ES-I3 (cell line): ENCODE data around the gene PHTF2.
"Not testable (repeated sequence)": the region's sequence is repeated elsewhere in the genome, so short reads cannot be mapped to it uniquely, and the experiment has no call there.

Experiments
- H3K36me3 ChIP-seq: 2 replicates; pipeline ENCODE4 v1.6.1; 2013; ENCODE audit warnings: mild to moderate bottlenecking, low read length, control low read depth, moderate library complexity; ENCODE audit not compliant: insufficient read depth
- H3K4me1 ChIP-seq: 2 replicates; pipeline ENCODE4 v1.6.1; 2013; ENCODE audit warnings: mild to moderate bottlenecking, control low read depth, low read length; ENCODE audit not compliant: insufficient read depth
- H3K9ac ChIP-seq: 2 replicates; pipeline ENCODE4 v1.6.1; 2013; ENCODE audit warnings: low read depth, mild to moderate bottlenecking, low read length, moderate library complexity
- H3K9me3 ChIP-seq: 2 replicates; pipeline ENCODE4 v1.6.1; 2013; ENCODE audit warnings: mild to moderate bottlenecking, low read length, moderate library complexity; ENCODE audit not compliant: control insufficient read depth, insufficient read depth

Gene PHTF2

GRCh38 chr7:77783111-77783510 lies 15.5 kb upstream of the PHTF2 start:
- no peak overlapping the region for H3K9ac ChIP-seq
- no peaks in the 10 kb centered on the region for H3K36me3 ChIP-seq
- H3K9me3 ChIP-seq, result no peaks in the 10 kb centered on the region; the same call in 1 of the 2 replicates
- no peaks in the 10 kb centered on the region for H3K4me1 ChIP-seq

DNA sequence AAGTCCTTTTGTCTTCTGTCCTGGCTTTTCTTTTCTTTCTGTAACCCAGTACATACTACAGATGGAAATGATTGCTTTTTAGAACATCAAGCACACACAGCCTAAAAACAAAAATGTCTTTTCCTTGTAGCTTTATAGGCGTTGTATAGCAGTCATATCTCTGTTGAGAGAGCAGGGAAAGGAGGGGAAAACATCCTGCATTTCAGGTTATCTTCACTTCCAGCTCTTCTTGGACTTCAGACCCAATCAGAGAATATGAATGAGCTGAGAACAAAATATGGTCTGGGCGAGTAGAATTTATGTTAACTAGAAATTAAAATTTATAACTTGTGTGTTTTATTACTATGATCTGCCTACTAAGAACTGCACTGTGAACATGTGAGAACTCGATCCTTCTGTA lies 15.0 kb upstream of the PHTF2 start:
- Histone ChIP-seq H3K9me3 (no peaks in the 10 kb centered on the region; the same call in 1 of the 2 replicates), H3K4me1 (no peaks in the 10 kb centered on the region), H3K9ac (no peak overlapping the region), H3K36me3 (no peaks in the 10 kb centered on the region)

- H3K36me3 ChIP-seq, H3K4me1 ChIP-seq, H3K9me3 ChIP-seq, H3K9ac ChIP-seq: not testable (repeated sequence)
These were observed 14.1 kb upstream of the PHTF2 start for GRCh38 chr7:77784426-77784825.

DNA sequence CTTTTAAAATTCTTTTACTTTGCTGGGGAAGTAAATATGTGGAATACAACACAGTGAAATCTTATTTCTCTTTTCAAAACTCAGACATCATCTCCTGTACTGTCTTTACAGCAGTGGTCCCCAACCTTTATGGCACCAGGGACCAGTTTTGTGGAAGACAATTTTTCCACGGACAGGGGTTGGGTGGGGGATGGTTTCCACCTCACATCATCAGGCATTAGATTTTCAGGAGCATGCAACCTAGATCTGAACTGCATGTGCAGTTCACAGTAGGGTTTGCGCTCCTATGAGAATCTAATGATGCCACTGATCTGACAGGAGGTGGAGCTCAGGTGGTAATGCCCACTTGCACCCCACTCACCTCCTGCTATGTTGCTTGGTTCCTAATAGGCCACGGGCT lies 12.6 kb upstream of the PHTF2 start:
- no peaks in the 10 kb centered on the region for H3K4me1 ChIP-seq
- H3K36me3 ChIP-seq, result no peaks in the 10 kb centered on the region
- H3K9me3 ChIP-seq, result no peaks in the 10 kb centered on the region; the same call in 1 of the 2 replicates
- no peak overlapping the region for H3K9ac ChIP-seq

GRCh38 chr7:77786741-77787140 lies 11.8 kb upstream of the PHTF2 start:
- Histone ChIP-seq H3K36me3 (no peaks in the 10 kb centered on the region), H3K9me3 (no peaks in the 10 kb centered on the region; the same call in 1 of the 2 replicates), H3K9ac (no peak overlapping the region), H3K4me1 (peaks cover 5% of the 10 kb centered on the region; the same call in 1 of the 2 replicates)

GRCh38 chr7:77788327-77788902 lies 10.2 kb upstream of the PHTF2 start:
- Histone ChIP-seq H3K9ac (no peak overlapping the region), H3K4me1 (peaks cover 7% of the 10 kb centered on the region; the same call in 1 of the 2 replicates), H3K36me3 (no peaks in the 10 kb centered on the region), H3K9me3 (no peaks in the 10 kb centered on the region; the same call in 1 of the 2 replicates)

- Histone ChIP-seq H3K9ac (no peak overlapping the region), H3K36me3 (peaks cover 2% of the 10 kb centered on the region; the same call in 1 of the 2 replicates), H3K4me1 (peaks cover 7% of the 10 kb centered on the region; the same call in 1 of the 2 replicates), H3K9me3 (no peaks in the 10 kb centered on the region; the same call in 1 of the 2 replicates)
These were observed 7.2 kb upstream of the PHTF2 start for GRCh38 chr7:77791336-77791735.

GRCh38 chr7:77791956-77792355 lies 6.6 kb upstream of the PHTF2 start:
- Histone ChIP-seq H3K36me3 (peaks cover 2% of the 10 kb centered on the region; the same call in 1 of the 2 replicates), H3K4me1 (peaks cover 7% of the 10 kb centered on the region; the same call in 1 of the 2 replicates), H3K9me3 (no peaks in the 10 kb centered on the region), H3K9ac (no peak overlapping the region)

GRCh38 chr7:77794000-77794399 lies 4.6 kb upstream of the PHTF2 start:
- Histone ChIP-seq H3K4me1 (peaks cover 13% of the 10 kb centered on the region), H3K36me3 (peaks cover 2% of the 10 kb centered on the region; the same call in 1 of the 2 replicates), H3K9ac (no peak overlapping the region), H3K9me3 (no peaks in the 10 kb centered on the region)

DNA sequence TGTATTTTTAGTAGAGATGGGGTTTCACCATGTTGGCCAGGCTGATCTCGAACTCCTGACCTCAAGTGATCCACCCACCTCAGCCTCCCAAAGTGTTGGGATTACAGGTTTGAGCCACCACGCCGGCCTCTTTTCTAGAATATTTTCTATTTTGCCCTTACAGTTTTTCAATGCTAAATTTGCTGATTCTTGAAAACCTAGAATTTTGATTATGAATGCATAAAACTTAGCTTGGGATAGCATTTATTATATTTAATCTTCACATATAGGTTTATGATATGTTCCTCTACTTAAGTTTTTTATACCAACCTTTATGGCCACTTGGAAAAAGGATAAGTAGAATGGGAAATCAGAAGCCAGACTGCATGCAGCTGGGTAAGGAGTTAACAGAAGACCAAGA lies 2.5 kb upstream of the PHTF2 start:
- Histone ChIP-seq H3K4me1 (peaks cover 17% of the 10 kb centered on the region), H3K9ac (no peak overlapping the region), H3K9me3 (no peaks in the 10 kb centered on the region), H3K36me3 (peaks cover 2% of the 10 kb centered on the region; the same call in 1 of the 2 replicates)

DNA sequence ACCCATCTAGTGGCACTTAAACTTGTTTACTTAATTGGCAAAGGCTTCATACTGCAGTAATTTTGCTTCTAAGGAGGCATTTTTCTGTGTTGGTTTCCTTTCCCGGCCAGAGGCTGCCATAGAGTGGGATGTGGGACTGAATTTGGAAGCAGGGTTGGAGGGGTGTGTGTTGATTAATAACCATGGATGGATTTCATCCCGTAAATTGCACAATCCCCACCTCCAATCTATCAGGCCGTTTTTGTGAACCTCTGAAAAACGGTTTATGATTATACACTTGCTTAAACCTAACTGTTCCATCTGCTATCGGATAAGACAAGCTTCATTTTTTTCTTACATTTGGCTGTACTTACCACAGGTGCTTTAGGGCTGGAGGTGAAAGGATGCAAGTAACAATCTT lies 1.6 kb upstream of the PHTF2 start:
- H3K9me3 ChIP-seq, result no peaks in the 10 kb centered on the region
- H3K9ac ChIP-seq, result peak overlapping the region; percentile 92
- H3K4me1 ChIP-seq, result peaks cover 10% of the 10 kb centered on the region
- peaks cover 2% of the 10 kb centered on the region; the same call in 1 of the 2 replicates for H3K36me3 ChIP-seq

- Histone ChIP-seq H3K9ac (peak overlapping the region; percentile 92), H3K4me1 (peaks cover 10% of the 10 kb centered on the region), H3K36me3 (peaks cover 2% of the 10 kb centered on the region; the same call in 1 of the 2 replicates), H3K9me3 (no peaks in the 10 kb centered on the region)
These were observed 709 bp upstream of the PHTF2 start for GRCh38 chr7:77797734-77798393.

DNA sequence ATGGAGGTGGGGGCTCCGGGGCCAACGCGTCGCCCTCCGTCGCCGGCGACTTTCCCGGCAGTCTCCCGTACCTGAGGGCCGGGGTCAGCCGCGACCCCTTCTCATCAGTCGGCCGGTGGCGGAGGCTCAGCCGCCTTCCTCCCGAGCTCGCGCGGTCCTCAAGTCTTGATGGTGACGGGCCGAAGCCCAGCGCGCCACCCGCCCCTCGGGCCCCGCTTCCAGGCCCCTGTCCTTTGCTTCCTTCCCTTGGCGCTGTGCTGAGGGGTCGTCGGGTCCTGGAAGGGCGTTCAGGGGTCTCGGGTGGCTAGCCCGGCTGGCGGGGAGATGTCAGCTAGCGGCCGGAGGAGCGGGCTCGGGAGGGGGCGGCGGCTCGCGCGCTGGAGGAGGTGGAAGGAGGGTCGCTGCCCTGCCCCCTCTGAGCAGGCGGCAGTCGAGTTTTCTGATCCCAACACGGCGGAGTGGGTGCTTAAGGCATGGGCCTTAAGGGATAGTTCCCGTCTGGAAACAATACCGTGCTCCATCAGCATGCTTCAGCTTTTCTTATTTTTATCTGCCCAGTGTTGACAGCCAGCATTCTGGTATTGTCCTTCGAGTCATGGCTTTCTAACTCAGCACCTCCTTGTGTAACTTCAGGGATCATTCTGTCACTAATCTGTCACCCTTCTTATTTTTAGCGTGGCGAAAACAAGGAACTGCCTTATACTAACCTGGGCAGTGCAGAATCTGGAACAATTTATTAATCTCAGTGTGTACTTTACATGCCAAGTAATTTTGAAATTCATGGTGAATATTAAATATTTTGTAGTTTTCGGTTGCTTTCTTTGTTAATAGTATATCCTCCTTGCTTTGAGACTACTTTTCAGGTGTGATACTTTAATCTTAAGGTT lies 748 bp downstream of the PHTF2 start:
- no peaks in the 10 kb centered on the region for H3K36me3 ChIP-seq
- H3K9ac ChIP-seq, result peak overlapping the region; percentile 80
- H3K9me3 ChIP-seq, result no peaks in the 10 kb centered on the region
- H3K4me1 ChIP-seq, result peaks cover 10% of the 10 kb centered on the region

GRCh38 chr7:77800158-77800557 lies 1.6 kb downstream of the PHTF2 start:
- Histone ChIP-seq H3K4me1 (peaks cover 10% of the 10 kb centered on the region), H3K36me3 (no peaks in the 10 kb centered on the region), H3K9me3 (no peaks in the 10 kb centered on the region), H3K9ac (no peak overlapping the region)
